GM19395 (cell line): ENCODE results near the gene GCNA.
A peak's percentile ranks its signal among the peaks of the same experiment; 100 is the strongest.

Experiments
- ATAC-seq: cut with Tn5 transposase; IDR thresholded peaks from one replicate; pipeline ENCODE4 v1.9.1; 2021; ENCODE audit warnings: mild to moderate bottlenecking, moderate library complexity; ENCODE audit not compliant: unreplicated experiment

Gene GCNA

GRCh38 chrX:71615056-71615455, 36.8 kb downstream of the GCNA start:
- no peak for ATAC-seq

- no peak for ATAC-seq
Observed at GRCh38 chrX:71615954-71616353, 37.7 kb downstream of the GCNA start.

- no peak for ATAC-seq
Observed at GRCh38 chrX:71616672-71617529, 38.7 kb downstream of the GCNA start.

- no peak for ATAC-seq
Observed at GRCh38 chrX:71617742-71618141, 39.5 kb downstream of the GCNA start.

GRCh38 chrX:71618303-71618721, 40.1 kb downstream of the GCNA start, which contains the start of gene CXCR3:
Gene CXCR3 (minus strand): TSS chrX:71618511. CDS start chrX:71618449, 62 bp downstream.
- ATAC-seq, result peak; percentile 61

- ATAC-seq, result no peak
Observed at GRCh38 chrX:71618787-71619186, 40.5 kb downstream of the GCNA start.

GRCh38 chrX:71619193-71619592, 41.0 kb downstream of the GCNA start:
- no peak for ATAC-seq

GRCh38 chrX:71619986-71620385, 41.7 kb downstream of the GCNA start:
- no peak for ATAC-seq

- no peak for ATAC-seq
Observed at GRCh38 chrX:71621603-71622002, 43.4 kb downstream of the GCNA start.

- no peak for ATAC-seq
Observed at GRCh38 chrX:71622032-71622575, 43.9 kb downstream of the GCNA start.

GRCh38 chrX:71622576-71623450, 44.6 kb downstream of the GCNA start:
- ATAC-seq, result peak; percentile 61

- no peak for ATAC-seq
Observed at GRCh38 chrX:71623714-71624113, 45.5 kb downstream of the GCNA start.

- no peak for ATAC-seq
Observed at GRCh38 chrX:71625471-71625870, 47.2 kb downstream of the GCNA start.

GRCh38 chrX:71626576-71626975, 48.3 kb downstream of the GCNA start:
- no peak for ATAC-seq

GRCh38 chrX:71627588-71628404, 49.6 kb downstream of the GCNA start:
- no peak for ATAC-seq

GRCh38 chrX:71629467-71629866, 51.2 kb downstream of the GCNA start:
- ATAC-seq, result peak; percentile 77

GRCh38 chrX:71632923-71633657, 54.9 kb downstream of the GCNA start:
- peak; percentile 50 for ATAC-seq

GRCh38 chrX:71634366-71634765, 56.1 kb downstream of the GCNA start:
- no peak for ATAC-seq

GRCh38 chrX:71636438-71637252, 58.4 kb downstream of the GCNA start:
- ATAC-seq, result no peak
